ENCODE results near the gene LRMDA. TPM values are rescaled to one million over a fixed set of nuclear protein-coding genes. Genes with fewer than 3 reads are reported as not detected.

LRMDA gene
- total RNA-seq, 4 donors from 2014 or later, result 2.2 to 7.8 (median 4.5) TPM

DNA sequence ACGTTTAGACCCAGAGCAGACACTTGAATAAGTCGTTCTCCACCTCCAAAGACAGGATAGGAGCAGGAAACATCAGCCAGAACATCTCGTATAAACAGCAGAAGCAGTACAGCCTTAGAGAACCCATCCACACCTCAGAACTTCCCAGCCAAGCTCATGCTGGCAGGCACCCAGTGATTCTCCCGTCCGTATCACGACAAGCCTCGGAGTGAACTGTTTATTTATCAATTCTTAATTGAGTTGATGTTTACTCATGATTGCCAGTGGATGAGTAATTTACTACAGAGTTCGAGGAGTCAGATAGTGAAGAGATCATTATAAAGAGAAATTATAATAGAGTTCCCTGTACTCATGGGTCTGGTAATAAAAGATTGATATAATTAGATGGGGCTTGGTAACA, 811.5 kb downstream of the LRMDA start:
- no peaks in the 10 kb centered on the region for H3K9me3 ChIP-seq
- H3K27me3 ChIP-seq, result no peaks in the 10 kb centered on the region
- 48 to 79% methylated on average over 4 to 8 of the region's 8 CpGs for WGBS, 2 donors (ENCODE audit: low coverage in 1 of 2)
- no peak overlapping the region for H3K4me3 ChIP-seq
- in situ Hi-C loops (cut with MboI; ENCODE audit: low pct_ligation_motif_present in 1 of 4, low pct_unique_long_range_greater_than_20kb in 1 of 4, low sequenced_read_pairs in 3 of 4), result no loop called here
- H3K27ac ChIP-seq, result no peak overlapping the region
- TF ChIP-seq POLR2AphosphoS5 (IDR thresholded peaks at IDR 0.05), result no peak
- no peak for TF ChIP-seq POLR2A (IDR thresholded peaks at IDR 0.05)
- no peak for TF ChIP-seq EP300 (IDR thresholded peaks at IDR 0.05; ENCODE audit: low read depth)
- TF ChIP-seq, protein P1, sequence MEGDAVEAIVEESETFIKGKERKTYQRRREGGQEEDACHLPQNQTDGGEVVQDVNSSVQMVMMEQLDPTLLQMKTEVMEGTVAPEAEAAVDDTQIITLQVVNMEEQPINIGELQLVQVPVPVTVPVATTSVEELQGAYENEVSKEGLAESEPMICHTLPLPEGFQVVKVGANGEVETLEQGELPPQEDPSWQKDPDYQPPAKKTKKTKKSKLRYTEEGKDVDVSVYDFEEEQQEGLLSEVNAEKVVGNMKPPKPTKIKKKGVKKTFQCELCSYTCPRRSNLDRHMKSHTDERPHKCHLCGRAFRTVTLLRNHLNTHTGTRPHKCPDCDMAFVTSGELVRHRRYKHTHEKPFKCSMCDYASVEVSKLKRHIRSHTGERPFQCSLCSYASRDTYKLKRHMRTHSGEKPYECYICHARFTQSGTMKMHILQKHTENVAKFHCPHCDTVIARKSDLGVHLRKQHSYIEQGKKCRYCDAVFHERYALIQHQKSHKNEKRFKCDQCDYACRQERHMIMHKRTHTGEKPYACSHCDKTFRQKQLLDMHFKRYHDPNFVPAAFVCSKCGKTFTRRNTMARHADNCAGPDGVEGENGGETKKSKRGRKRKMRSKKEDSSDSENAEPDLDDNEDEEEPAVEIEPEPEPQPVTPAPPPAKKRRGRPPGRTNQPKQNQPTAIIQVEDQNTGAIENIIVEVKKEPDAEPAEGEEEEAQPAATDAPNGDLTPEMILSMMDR (IDR thresholded peaks at IDR 0.05), result no peak
- no peaks in the 10 kb centered on the region for H3K36me3 ChIP-seq
- no peak for DNase-seq
- H3K4me1 ChIP-seq, result peaks cover 0 to 7% (median 1%) of the 10 kb centered on the region in 4 donors
- intact Hi-C loops (cut with DNase I; ENCODE audit: low total_unique reads), result no loop called here

DNA sequence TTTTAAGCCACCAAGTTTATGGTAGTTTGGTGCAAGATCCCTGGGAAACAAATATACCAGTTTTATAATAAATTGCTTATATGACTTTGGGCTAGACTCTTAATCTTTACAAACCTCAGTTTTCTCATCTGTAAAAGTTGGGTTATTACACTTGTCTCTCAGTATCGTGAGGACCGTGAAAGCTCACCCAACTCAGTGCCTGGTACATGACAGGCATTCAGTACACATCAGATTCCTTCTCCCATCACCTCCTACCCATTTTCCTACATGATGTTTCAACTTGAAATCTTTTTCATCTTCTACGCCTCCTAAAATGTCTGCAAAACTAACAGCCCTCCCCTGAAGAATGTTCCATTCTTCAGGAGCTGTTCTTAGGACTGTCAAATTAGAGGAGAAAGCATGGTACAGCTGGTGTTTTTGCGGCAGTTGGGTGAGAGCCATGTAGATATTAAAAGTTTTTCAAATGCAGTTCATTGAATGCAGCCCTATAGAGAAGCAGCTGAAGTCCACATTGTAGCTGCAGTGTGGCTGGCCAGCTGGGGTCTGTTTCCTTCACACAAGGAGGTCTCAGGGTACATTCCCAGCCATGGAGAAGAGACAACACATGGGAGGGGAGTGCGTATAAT, 812.8 kb downstream of the LRMDA start:
- H3K36me3 ChIP-seq, result no peaks in the 10 kb centered on the region
- 70 to 95% methylated on average over 5 of the region's 5 CpGs for WGBS, 2 donors (ENCODE audit: low coverage in 1 of 2)
- H3K4me3 ChIP-seq, result no peak overlapping the region
- DNase-seq, result no peak
- TF ChIP-seq, protein P1 (IDR thresholded peaks at IDR 0.05), result no peak
- TF ChIP-seq POLR2AphosphoS5 (IDR thresholded peaks at IDR 0.05), result peak in 1 of 3 donors; percentile 38
- peaks cover 0 to 7% (median 1%) of the 10 kb centered on the region in 4 donors for H3K4me1 ChIP-seq
- no peaks in the 10 kb centered on the region for H3K27me3 ChIP-seq
- H3K27ac ChIP-seq, result no peak overlapping the region
- in situ Hi-C loops (cut with MboI; ENCODE audit: low pct_ligation_motif_present in 1 of 4, low pct_unique_long_range_greater_than_20kb in 1 of 4, low sequenced_read_pairs in 3 of 4), result no loop called here
- no peaks in the 10 kb centered on the region for H3K9me3 ChIP-seq
- intact Hi-C loops (cut with DNase I; ENCODE audit: low total_unique reads), result no loop called here

DNA sequence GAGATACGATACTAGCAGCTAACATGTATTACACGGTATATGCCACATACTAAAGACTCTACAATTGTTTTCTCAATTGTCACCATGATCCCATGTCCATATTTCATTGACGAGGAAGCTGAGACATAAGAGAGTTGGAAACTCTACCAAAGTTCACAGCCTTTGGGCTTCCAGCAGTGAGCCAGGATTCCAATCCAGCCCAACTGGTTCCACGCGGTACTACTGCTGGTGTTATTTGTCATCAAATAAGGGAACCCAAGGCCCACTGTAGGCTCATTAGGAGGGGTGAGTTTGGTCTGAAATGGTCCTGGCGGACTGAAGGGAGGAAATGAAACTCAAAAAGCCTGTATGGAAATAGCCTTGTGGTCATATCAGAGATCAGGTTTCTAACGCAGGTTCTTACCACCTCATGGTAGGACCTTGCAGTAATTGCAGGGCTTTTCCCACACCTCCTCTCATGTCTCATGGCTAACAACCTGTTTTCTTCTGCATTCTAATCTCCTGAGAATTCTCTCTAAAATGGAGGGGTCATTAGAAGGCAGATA, 814.6 kb downstream of the LRMDA start:
- Histone ChIP-seq H3K27me3 (no peaks in the 10 kb centered on the region), H3K9me3 (no peaks in the 10 kb centered on the region), H3K4me1 (peaks cover 0 to 7% (median 1%) of the 10 kb centered on the region in 4 donors), H3K4me3 (no peak overlapping the region), H3K36me3 (no peaks in the 10 kb centered on the region), H3K27ac (no peak overlapping the region)
- 81 to 90% methylated on average over 6 to 7 of the region's 7 CpGs for WGBS, 2 donors (ENCODE audit: low coverage in 1 of 2)
- TF ChIP-seq, protein P1 (IDR thresholded peaks at IDR 0.05), result no peak
- TF ChIP-seq POLR2A (IDR thresholded peaks at IDR 0.05) (no peak), POLR2AphosphoS5 (IDR thresholded peaks at IDR 0.05) (no peak), EP300 (IDR thresholded peaks at IDR 0.05; ENCODE audit: low read depth) (no peak)
- DNase-seq, result no peak
- in situ Hi-C loops (cut with MboI; ENCODE audit: low pct_ligation_motif_present in 1 of 4, low pct_unique_long_range_greater_than_20kb in 1 of 4, low sequenced_read_pairs in 3 of 4) (no loop called here), intact Hi-C loops (cut with DNase I; ENCODE audit: low total_unique reads) (no loop called here)

DNA sequence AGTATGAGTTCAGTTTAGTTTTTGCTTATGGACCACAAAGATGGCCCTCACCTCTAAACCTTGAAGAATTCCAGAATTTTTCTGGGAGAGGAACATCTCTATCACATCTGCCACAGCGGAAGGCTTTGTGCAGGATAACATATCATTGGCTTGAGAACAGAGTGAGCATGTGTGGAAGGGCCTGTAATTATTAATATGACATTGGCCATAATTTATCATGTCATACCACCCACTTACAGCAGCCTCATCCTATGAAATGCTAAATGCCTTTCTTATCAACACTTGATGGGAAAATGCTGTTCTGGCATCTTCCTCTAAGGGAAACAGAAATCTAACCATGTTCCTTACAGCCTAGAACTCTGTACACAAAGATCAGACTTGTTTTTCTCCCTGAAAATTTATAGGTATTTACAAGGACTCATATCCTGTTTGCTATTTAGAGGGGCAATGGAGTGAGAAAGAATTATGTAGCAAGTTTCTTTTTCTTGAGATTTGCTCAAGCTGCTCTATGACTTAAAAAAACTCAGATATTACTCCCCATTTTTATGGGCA, 817.3 kb downstream of the LRMDA start:
- Histone ChIP-seq H3K9me3 (no peaks in the 10 kb centered on the region), H3K4me1 (peaks cover 0 to 14% (median 1%) of the 10 kb centered on the region in 4 donors), H3K4me3 (no peak overlapping the region), H3K27me3 (no peaks in the 10 kb centered on the region), H3K36me3 (no peaks in the 10 kb centered on the region), H3K27ac (peak overlapping the region in 3 of 4 donors; percentile 7 to 19 (median 14))
- WGBS, 2 donors (ENCODE audit: low coverage in 1 of 2), result 89% methylated on average over 1 of the region's 1 CpG
- DNase-seq, result no peak
- intact Hi-C loops (cut with DNase I; ENCODE audit: low total_unique reads), result no loop called here
- in situ Hi-C loops (cut with MboI; ENCODE audit: low pct_ligation_motif_present in 1 of 4, low pct_unique_long_range_greater_than_20kb in 1 of 4, low sequenced_read_pairs in 3 of 4), result no loop called here
- TF ChIP-seq POLR2A (IDR thresholded peaks at IDR 0.05) (no peak), POLR2AphosphoS5 (IDR thresholded peaks at IDR 0.05) (no peak), EP300 (IDR thresholded peaks at IDR 0.05; ENCODE audit: low read depth) (no peak)
- TF ChIP-seq, protein P1 (IDR thresholded peaks at IDR 0.05), result no peak

Measured in transverse colon (tissue), 4 donors.